A549 (cell line): ENCODE measurements around the gene CRISPLD2. TPM values are rescaled to one million over a fixed set of nuclear protein-coding genes. Genes with fewer than 3 reads are reported as not detected.

Experiments
- ATAC-seq, 2 experiments: fragments of 200-7000 bp in 1 of 2; fragments of >200 bp in 1 of 2; cut with Nextera tagmentation in 1 of 2; cut with Tn5 transposase in 1 of 2; 3 replicates each; pipeline versions ENCODE4 v1.8.0 to v1.9.1; 2018 to 2020; ENCODE audit warnings: mild to moderate bottlenecking in 1 of 2, moderate library complexity in 1 of 2
- CTCF ChIA-PET: fragments of 300-600 bp; sonication (Branson Sonifier 250); formaldehyde crosslinking; extraction: SDS; loops from one replicate; lab custom pipeline; 2021; ENCODE audit warnings: antibody characterized with exemption, inconsistent platforms; lab: Yijun Ruan, JAX
- POLR2A ChIA-PET: fragments of 350-600 bp; formaldehyde crosslinking; extraction: SDS; loops from one replicate; lab custom pipeline; 2021; ENCODE audit warnings: antibody characterized with exemption, inconsistent platforms; lab: Yijun Ruan, JAX
- DNase-seq, 2 experiments: peaks; one replicate each; pipeline versions ENCODE4 v3.0.0 to v3.0.0-alpha.2; 2011 to 2016; ENCODE audit warnings: low read depth in 1 of 2, low spot score in 1 of 2
- FAIRE-seq: peaks from 2 replicates; lab custom pipeline; 2011; peaks lifted over from hg19 to GRCh38; lab: Jason Lieb, UNC
- H3K27ac ChIP-seq, 2 experiments: fragments of >200 bp; sonication (Bioruptor Twin); formaldehyde crosslinking; 3 replicates each; pipeline ENCODE4 v1.5.1; 2016 to 2017
- H3K4me1 ChIP-seq: fragments of >200 bp; sonication (Bioruptor Twin); formaldehyde crosslinking; 3 replicates; pipeline ENCODE4 v1.6.1; 2016
- H3K4me2 ChIP-seq: fragments of >200 bp; sonication (Bioruptor Twin); formaldehyde crosslinking; 3 replicates; pipeline ENCODE4 v1.6.1; 2016
- H3K4me3 ChIP-seq: fragments of >200 bp; sonication (Bioruptor Twin); formaldehyde crosslinking; 3 replicates; pipeline ENCODE4 v1.5.1; 2016
- H3K9me3 ChIP-seq: fragments of >200 bp; sonication (Bioruptor Twin); formaldehyde crosslinking; 3 replicates; pipeline ENCODE4 v1.6.1; 2016
- ATOH8 ChIP-seq: fragments of 250-450 bp; sonication (Bioruptor Pico); IDR thresholded peaks from 2 replicates; pipeline ENCODE4 v1.5.0; 2020; ENCODE audit warnings: low read depth, mild to moderate bottlenecking, moderate library complexity
- BCL3 ChIP-seq: fragments of >200 bp; sonication (Bioruptor Twin); formaldehyde crosslinking; IDR thresholded peaks from 3 replicates; pipeline ENCODE4 v1.6.1; 2016
- BHLHE40 ChIP-seq: IDR thresholded peaks from 2 replicates; pipeline ENCODE4 v1.6.1; 2012; ENCODE audit warnings: low read depth, low read length, inconsistent platforms
- CBX8 ChIP-seq: fragments of 200-600 bp; sonication (generic); IDR thresholded peaks from 2 replicates; pipeline ENCODE4 v1.6.1; 2016
- CTCF ChIP-seq: fragments of >200 bp; sonication (Bioruptor Twin); formaldehyde crosslinking; IDR thresholded peaks from 3 replicates; pipeline ENCODE4 v1.5.1; 2016
- EHMT2 ChIP-seq: fragments of 200-600 bp; sonication (generic); IDR thresholded peaks from 2 replicates; pipeline ENCODE4 v1.6.1; 2016; ENCODE audit warnings: antibody characterized with exemption, low read depth, mild to moderate bottlenecking, moderate library complexity
- ELK1 ChIP-seq: fragments of 150-350 bp; IDR thresholded peaks from 2 replicates; pipeline ENCODE4 v1.6.1; 2014; ENCODE audit warnings: low read depth, mild to moderate bottlenecking, low read length
- EP300 ChIP-seq, 2 experiments: fragments of >200 bp; sonication (Bioruptor Twin); formaldehyde crosslinking; IDR thresholded peaks; 2 replicates in 1 of 2; 3 replicates in 1 of 2; pipeline ENCODE4 v1.6.1; 2016 to 2017
- HES2 ChIP-seq: fragments of >200 bp; sonication (Bioruptor Twin); formaldehyde crosslinking; IDR thresholded peaks from 2 replicates; pipeline ENCODE4 v1.6.1; 2016
- HMGXB4 ChIP-seq: fragments of 250-450 bp; sonication (Bioruptor Pico); IDR thresholded peaks from 2 replicates; pipeline ENCODE4 v1.5.0; 2021; ENCODE audit warnings: mild to moderate bottlenecking, moderate library complexity, borderline replicate concordance
- HOXB13 ChIP-seq: fragments of 250-450 bp; sonication (Bioruptor Pico); IDR thresholded peaks from 2 replicates; pipeline ENCODE4 v1.5.0; 2020; ENCODE audit warnings: low read depth, mild to moderate bottlenecking, moderate library complexity
- MAZ ChIP-seq: fragments of 150-350 bp; IDR thresholded peaks from 2 replicates; pipeline ENCODE4 v1.6.1; 2014; ENCODE audit warnings: antibody characterized with exemption, low read depth, low read length, borderline replicate concordance
- NPAS2 ChIP-seq: fragments of 250-450 bp; sonication (Bioruptor Pico); IDR thresholded peaks from 2 replicates; pipeline ENCODE4 v1.8.0; 2022; ENCODE audit warnings: mild to moderate bottlenecking, moderate library complexity, borderline replicate concordance
- NR3C1 ChIP-seq: fragments of >200 bp; sonication (Bioruptor Twin); formaldehyde crosslinking; IDR thresholded peaks from 3 replicates; pipeline ENCODE4 v1.6.1; 2017
- POLR2A ChIP-seq: IDR thresholded peaks from 2 replicates; pipeline ENCODE4 v1.6.1; 2012; ENCODE audit warnings: mild to moderate bottlenecking, low read length
- RARB ChIP-seq: fragments of 250-450 bp; sonication (Bioruptor Pico); IDR thresholded peaks from 2 replicates; pipeline ENCODE4 v1.8.0; 2021; ENCODE audit warnings: mild to moderate bottlenecking, moderate library complexity
- RCOR1 ChIP-seq: fragments of 150-350 bp; IDR thresholded peaks from 2 replicates; pipeline ENCODE4 v1.6.1; 2014; ENCODE audit warnings: antibody characterized with exemption, low read length, low read depth
- RFX5 ChIP-seq: fragments of 450-650 bp; IDR thresholded peaks from 2 replicates; pipeline ENCODE4 v1.7.1; 2014; ENCODE audit warnings: antibody characterized with exemption, mild to moderate bottlenecking, moderate library complexity
- SREBF2 ChIP-seq: fragments of 450-650 bp; IDR thresholded peaks from 2 replicates; pipeline ENCODE4 v1.6.1; 2014; ENCODE audit warnings: mild to moderate bottlenecking, moderate library complexity
- ZC3H11A ChIP-seq: fragments of 450-650 bp; IDR thresholded peaks from 2 replicates; pipeline ENCODE4 v1.6.1; 2014; ENCODE audit warnings: antibody characterized with exemption, mild to moderate bottlenecking
- ZFP36 ChIP-seq: fragments of 450-650 bp; IDR thresholded peaks from 2 replicates; pipeline ENCODE4 v1.6.1; 2014; ENCODE audit warnings: borderline replicate concordance; ENCODE audit not compliant: partially characterized antibody
- WGBS: methylation state at CpG from one replicate; pipeline ENCODE4 v1.1.6; 2017; ENCODE audit errors: missing lambda C conversion rate; 5-methylcytosine and 5-hydroxymethylcytosine counted together
- polyA plus RNA-seq, 4 experiments: library from polyadenylated mRNA; depleted of rRNA in 3 of 4; stranded (reverse); fragments of >200 nt; fragmentation: RNase III in 1 of 4; extraction: RNeasy Plus Mini Kit Qiagen cat#74134 plus additional on column Dnase treatment in 1 of 4; gene quantifications; 2 replicates in 3 of 4; 3 replicates in 1 of 4; pipeline ENCODE4 v1.2.3, GENCODE V29; 2011 to 2017

The CRISPLD2 gene
- polyA plus RNA-seq, 2 of the 4 experiments (the other 2 are of a cell fraction) = 0.85 to 1.6 TPM

GRCh38 chr16:84840687-84841627 is 21.2 kb downstream of the CRISPLD2 start (continued):
- no peak for TF ChIP-seq HES2
- no peak for TF ChIP-seq HMGXB4 (CRISPR knock-in tag)
- no peak for TF ChIP-seq ZC3H11A
- no peak for TF ChIP-seq CTCF
- TF ChIP-seq RARB (CRISPR knock-in tag) = no peak
- TF ChIP-seq EP300 (IDR thresholded peaks at IDR 0.05) = no peak
- TF ChIP-seq, all 56 proteins: peak for 0

- Histone ChIP-seq H3K4me2 (no peak overlapping the region), H3K4me1 (peaks cover 33% of the 10 kb centered on the region), H3K9me3 (no peaks in the 10 kb centered on the region), H3K27ac (peak overlapping the region in 1 of 2 experiments; percentile 4; a peak in 1 of 6 replicates), H3K4me3 (no peak overlapping the region)
- FAIRE-seq (no peak), ATAC-seq (no peak), DNase-seq (no peak)
- 89% methylated on average over 17 of the region's 18 CpGs for WGBS
- CTCF ChIA-PET = interaction anchor here (0.6 to 1.7 kb wide), 5 partner anchors 9 to 318 kb away, joined by 3 to 6 read pairs (median 3); no protein-coding TSS in a partner anchor
- POLR2A ChIA-PET = no interaction called here
- TF ChIP-seq ELK1 = no peak
Measured at GRCh38 chr16:84841787-84842300, 22.1 kb downstream of the CRISPLD2 start.

GRCh38 chr16:84842516-84843148 is 22.8 kb downstream of the CRISPLD2 start:
- no peak for ATAC-seq
- FAIRE-seq = no peak
- Histone ChIP-seq H3K4me3 (no peak overlapping the region), H3K4me1 (peaks cover 32% of the 10 kb centered on the region), H3K4me2 (no peak overlapping the region), H3K9me3 (no peaks in the 10 kb centered on the region), H3K27ac (0 out of 6 replicates have a peak overlapping the region, but pooled peaks of 1 of the 2 experiments have one; percentile 26)
- ChIA-PET POLR2A (no interaction called here), CTCF (interaction anchor here (1.4 to 1.5 kb wide), 3 partner anchors 12 to 128 kb away, joined by 3 to 5 read pairs (median 3); no protein-coding TSS in a partner anchor)
- DNase-seq = no peak
- no peak for TF ChIP-seq RCOR1
- TF ChIP-seq SREBF2 = no peak
- no peak for TF ChIP-seq POLR2A
- TF ChIP-seq ATOH8 (CRISPR knock-in tag) = no peak
- TF ChIP-seq BCL3 = no peak
- TF ChIP-seq CBX8 = no peak
- TF ChIP-seq ZFP36 = no peak
- TF ChIP-seq NPAS2 (CRISPR knock-in tag) = no peak
- TF ChIP-seq NR3C1 = no peak
- no peak for TF ChIP-seq HOXB13
- TF ChIP-seq RFX5 = no peak
- no peak for TF ChIP-seq ZC3H11A
- TF ChIP-seq MAZ = no peak
- TF ChIP-seq BHLHE40 = no peak
- no peak for TF ChIP-seq EHMT2
- WGBS = 85% methylated on average over 18 of the region's 18 CpGs
